GM21825 (cell line): ENCODE results near the gene GNAQ.
"Not testable (repeated sequence)": the region's sequence is repeated elsewhere in the genome, so short reads cannot be mapped to it uniquely, and the experiment has no call there.

Source experiments
- ATAC-seq: cut with Tn5 transposase; IDR thresholded peaks from one replicate; pipeline ENCODE4 v1.9.1; 2021; ENCODE audit warnings: mild to moderate bottlenecking, moderate library complexity; ENCODE audit not compliant: unreplicated experiment

The GNAQ gene

GRCh38 chr9:77798140-77798539, 233.5 kb downstream of the GNAQ start:
- ATAC-seq = no peak

GRCh38 chr9:77794985-77795384, 236.6 kb downstream of the GNAQ start:
- no peak for ATAC-seq

DNA sequence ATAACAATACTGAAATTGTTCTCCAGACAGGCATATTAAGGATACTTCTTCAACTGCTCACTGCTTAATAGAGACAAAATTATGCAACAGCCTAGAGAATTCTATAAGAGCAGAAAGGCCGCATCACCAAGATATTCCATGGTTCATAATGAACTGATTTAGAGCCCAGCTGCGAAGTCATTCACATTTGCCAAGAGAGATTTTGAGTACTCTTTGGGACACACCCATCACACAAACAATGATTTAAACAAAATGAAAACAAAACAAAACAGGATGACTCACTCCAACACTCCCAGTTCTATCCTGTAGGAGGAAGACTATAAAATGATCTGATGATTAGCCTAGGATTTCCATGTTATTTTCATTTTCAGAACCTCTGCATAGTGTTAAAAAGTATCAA, 237.8 kb downstream of the GNAQ start:
- no peak for ATAC-seq

DNA sequence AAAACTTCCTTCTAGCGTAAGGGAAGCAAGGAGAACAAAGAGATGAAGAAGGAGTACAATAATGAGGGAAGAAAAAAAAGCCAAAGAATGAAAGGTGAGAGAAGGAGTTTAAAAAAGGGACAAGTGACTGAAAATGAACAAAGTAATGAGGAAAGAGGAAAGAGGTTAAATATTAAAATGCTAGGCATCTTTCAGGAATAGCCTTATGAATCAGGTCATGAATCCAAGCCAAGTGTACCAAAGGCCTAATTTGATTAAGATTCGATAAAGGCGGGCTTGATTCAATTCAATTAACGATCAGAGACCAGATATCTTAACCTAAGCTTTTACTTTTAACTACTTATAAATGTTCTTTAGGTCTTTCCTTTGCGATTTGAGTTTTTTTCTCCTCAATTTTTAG, 241.7 kb downstream of the GNAQ start:
- no peak for ATAC-seq

DNA sequence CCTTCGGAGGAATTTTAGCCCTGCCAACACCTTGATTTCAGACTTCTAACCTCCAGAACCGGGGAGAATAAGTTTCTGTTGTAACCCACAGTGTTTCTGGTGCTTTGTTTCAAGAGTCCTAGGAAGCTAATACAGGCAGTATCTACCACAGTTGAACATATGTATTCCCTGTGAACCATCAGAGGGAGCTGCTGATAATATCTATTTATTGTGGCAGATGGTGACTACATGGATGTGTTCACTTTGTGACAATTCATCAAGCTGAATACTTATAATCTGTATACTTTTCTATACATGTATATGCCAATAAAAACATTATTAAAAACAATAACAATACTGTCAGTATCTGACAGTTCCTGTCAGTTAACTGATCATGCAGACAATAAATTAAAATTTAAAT, 246.3 kb downstream of the GNAQ start:
- ATAC-seq = no peak

DNA sequence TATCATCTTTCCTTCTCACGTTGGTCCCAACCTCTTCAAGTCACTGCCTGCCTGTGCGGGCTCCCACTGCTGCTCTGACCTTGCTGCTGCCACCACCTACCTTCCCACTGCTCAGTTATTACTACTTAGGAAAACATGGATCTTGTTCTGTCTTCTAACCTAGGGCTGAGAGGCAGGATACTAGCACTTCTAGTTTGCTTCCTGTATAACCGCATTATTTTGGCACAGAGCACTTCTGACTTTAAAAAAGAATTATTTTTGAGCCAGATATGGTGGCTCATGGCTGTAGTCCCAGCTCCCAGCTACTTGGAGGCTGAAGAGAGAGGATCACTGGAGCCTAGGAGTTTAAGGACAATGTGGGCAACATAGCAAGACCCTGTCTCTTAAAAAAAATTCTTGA, 248.1 kb downstream of the GNAQ start:
- no peak for ATAC-seq

DNA sequence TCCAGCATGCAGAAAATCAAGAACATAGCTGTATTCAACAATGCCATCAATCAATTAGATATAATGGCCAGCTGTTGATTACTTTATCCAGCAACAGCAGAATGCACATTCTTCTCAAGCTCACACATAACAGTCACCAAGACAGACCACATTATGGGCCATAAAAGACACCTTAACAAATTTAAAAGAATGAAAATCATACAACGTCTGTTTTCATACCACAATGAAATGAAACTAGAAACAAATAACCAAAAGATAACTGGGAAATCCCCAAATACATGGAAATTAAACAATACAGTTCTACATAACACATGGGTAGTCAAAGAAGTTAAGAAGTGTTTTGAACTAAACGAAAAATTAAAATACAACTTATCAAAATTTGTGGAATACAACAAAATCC, 252.6 kb downstream of the GNAQ start:
- no peak for ATAC-seq

- ATAC-seq = no peak
Measured at GRCh38 chr9:77773381-77773780, 258.2 kb downstream of the GNAQ start.

DNA sequence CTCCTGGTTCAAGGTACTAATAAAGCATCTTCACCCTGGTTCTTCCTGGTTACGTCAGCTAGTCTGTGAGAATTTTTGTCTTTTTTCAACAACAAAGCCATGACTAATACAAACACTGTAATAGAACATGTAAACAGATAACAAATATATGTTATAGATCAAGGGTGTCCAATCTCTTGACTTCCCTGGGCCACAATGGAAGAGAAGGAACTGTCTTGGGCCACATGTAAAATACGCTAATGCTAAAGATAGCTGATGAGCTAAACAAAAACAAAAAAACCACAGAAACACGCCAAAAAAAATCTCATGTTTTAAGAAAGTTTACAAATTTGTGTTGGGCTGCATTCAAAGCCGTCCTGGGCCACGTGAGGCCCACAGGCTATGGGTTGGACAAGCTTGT, 259.0 kb downstream of the GNAQ start:
- ATAC-seq = no peak

- no peak for ATAC-seq
Measured at GRCh38 chr9:77771171-77771570, 260.4 kb downstream of the GNAQ start.

GRCh38 chr9:77770340-77770739, 261.3 kb downstream of the GNAQ start:
- ATAC-seq = no peak

DNA sequence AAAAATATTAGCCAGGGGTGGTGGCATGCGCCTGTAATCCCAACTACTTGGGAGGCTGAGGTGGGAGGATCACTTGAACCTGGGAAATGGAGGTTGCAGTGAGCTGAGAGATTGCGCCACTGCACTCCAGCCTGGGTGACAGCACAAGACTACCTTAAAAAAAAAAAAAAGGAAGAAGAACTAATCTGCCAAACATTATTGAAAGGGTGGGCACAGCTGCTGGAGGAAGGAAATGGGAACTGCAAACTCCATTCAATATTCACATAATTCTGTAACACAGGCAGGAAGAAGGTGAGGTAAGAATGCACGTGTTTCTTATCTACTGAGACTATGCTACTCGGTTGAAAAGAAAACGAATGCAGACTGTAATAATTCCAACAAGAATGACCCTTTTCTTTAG, 262.4 kb downstream of the GNAQ start:
- no peak for ATAC-seq

GRCh38 chr9:77766587-77766986, 265.0 kb downstream of the GNAQ start:
- no peak for ATAC-seq

DNA sequence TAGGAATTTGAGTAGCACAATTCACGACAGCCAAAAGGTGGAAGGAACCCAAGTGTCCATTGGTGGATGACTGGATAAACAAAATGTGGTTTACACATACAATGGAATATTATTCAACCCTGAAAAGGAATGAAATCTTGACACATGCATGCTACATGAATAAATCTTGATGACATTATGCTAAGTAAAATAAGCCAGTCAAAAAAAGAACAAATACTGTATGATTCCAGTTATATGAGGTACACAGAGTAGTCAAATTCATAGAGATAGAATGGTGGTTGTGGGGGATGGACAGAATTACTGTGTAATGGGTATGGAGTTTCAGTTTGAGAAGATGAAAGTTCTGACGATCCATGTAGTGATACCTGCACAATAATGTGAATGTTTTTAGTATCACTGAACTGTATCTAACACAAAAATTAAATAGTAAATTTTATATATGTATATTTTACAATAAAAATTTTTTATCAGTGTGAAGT, 265.8 kb downstream of the GNAQ start:
- ATAC-seq = no peak

DNA sequence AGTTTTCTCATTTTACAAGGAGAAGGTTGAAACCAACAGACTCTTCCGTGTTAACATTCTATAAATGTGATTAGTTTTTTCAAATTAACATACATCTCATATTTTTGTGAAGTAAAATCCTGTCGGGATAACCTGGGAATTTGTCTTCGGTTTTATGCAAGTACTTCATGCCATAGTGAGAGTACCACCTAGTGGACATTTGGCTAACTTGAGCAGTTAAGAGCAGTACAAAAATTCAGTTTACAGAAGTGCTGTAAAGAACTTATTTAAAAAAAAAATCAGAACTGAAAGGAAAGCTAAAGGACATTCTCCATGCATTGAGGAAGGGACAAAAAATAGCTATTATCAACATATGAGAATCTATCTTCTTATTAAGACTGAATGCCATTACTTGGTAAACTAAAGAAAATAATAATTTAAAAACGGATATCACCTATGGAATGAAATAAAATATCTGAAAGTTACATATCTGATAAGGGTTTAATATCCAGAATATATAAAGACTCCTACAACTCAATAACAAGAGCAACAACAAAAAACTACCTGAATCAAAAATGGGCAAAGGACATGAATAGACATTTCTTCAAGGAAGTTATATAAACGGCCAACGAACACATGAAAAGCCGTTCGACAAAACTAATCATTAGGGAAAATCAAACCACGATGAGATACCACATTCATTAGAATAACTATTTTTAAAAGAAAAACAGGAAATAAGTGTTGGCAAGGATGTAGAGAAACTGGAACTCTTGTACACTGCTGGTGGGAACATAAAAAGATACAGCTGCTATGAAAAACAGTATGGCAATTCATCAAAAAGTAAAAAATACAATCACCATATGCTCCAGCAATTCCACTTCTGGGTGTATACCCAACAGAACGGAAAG, 266.5 kb downstream of the GNAQ start:
- ATAC-seq = no peak

DNA sequence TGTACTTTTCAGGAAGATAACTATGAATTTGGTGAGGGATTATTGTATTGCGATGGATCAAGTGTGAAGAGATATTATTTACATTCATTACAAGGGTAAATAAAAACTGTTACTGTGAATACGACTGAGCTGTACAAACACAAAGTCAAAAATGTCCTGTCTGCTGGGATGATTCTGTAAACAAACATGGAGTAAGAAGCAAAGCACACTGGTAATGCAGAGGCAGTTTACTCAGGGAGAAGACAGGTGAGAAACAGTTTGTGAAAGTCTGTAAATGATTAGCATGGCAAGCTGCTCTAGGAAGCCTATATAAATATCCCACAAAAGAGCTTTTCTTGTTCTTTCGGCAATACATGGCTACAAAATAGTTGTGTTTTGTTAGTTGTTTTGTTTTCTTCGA, 268.0 kb downstream of the GNAQ start:
- ATAC-seq = no peak

DNA sequence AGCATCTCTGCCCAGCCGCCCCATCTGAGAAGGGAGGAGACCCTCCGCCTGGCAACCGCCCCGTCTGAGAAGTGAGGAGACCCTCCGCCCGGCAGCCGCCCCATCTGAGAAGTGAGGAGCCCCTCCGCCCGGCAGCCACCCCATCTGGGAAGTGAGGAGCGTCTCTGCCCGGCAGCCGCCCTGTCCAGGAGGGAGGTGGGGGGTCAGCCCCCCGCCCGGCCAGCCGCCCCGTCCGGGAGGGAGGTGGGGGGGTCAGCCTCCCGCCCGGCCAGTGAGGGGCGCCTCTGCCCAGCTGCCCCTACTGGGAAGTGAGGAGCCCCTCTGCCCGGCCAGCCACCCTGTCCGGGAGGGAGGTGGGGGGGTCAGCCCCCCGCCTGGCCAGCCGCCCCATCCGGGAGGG, 270.7 kb downstream of the GNAQ start:
- not testable (repeated sequence) for ATAC-seq

- no peak for ATAC-seq
Measured at GRCh38 chr9:77759391-77759790, 272.2 kb downstream of the GNAQ start.

GRCh38 chr9:77756449-77756848, 275.2 kb downstream of the GNAQ start:
- no peak for ATAC-seq

DNA sequence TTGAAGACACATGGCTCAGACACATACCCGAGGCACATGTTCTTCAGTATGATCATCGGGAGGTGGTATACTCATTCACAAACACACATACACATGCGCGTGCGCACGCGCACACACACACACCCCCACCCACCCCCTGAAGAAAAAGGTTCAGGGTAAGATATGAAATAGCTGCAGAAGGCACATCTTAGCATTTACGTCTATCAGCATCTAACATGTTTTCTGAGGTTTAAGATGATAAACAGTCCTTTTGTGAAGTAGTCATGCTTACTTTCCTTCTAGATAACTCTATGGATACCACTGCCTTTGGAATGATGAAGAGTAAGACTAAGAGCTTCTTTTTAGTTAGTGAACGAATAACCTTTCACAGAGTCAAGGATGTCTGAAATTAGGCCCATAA, 278.4 kb downstream of the GNAQ start:
- ATAC-seq = no peak

DNA sequence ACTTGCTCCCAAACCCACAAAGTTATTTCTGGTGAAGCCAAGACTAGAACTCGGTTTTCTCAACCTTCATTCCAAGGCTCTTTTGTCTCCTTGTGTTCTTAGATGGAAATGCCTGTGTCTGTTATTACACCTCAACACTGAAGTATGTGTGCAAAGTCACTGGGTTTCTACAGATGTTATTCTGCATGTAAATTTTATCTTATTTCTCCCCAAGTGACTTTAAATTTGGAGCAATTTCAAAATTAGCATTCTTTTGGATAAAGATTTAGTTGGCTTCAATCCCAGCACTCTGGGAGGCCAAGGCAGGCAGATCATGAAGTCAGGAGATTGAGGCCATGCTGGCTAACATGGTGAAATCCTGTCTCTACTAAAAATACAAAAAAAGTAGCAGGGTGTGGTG, 279.1 kb downstream of the GNAQ start:
- ATAC-seq = no peak

DNA sequence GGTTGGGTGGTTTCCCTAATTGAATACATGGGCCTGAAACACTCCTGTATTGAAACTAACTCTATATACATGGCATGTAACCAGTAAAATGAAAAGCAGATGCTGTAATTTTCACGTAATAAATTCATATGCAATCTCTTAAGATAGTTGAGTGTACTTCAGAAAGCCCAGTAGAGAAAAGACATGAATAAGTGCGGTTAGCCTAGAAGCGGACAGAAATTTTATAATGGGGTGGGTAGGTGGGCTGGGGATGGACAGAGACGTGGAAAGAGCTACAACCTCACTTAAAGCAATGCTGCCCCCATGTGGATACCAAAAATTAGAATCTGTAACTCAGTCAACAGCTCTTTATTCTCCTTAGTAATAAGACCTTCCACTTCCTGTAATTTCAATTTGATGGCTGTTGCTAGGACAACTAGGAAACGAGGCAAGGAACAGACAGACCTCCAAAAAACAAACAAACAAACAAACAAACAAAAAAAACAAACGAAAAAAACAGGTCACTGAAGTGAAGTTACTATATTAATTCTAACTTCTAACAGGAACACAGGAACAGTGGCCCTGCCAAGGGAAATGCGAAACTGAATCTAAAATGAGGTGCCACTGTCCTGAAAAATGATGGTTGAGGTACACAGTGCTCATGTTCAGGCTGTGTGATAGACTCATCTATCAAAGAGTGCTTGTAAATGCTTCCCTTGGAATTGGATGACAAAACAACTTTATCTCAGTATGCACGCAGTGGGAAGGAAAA, 280.1 kb downstream of the GNAQ start:
- no peak for ATAC-seq
